ENCODE measurements around the gene STOML3.
"Not testable (repeated sequence)": the region's sequence is repeated elsewhere in the genome, so short reads cannot be mapped to it uniquely, and the experiment has no call there.

Gene STOML3, protein sequence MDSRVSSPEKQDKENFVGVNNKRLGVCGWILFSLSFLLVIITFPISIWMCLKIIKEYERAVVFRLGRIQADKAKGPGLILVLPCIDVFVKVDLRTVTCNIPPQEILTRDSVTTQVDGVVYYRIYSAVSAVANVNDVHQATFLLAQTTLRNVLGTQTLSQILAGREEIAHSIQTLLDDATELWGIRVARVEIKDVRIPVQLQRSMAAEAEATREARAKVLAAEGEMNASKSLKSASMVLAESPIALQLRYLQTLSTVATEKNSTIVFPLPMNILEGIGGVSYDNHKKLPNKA

DNA sequence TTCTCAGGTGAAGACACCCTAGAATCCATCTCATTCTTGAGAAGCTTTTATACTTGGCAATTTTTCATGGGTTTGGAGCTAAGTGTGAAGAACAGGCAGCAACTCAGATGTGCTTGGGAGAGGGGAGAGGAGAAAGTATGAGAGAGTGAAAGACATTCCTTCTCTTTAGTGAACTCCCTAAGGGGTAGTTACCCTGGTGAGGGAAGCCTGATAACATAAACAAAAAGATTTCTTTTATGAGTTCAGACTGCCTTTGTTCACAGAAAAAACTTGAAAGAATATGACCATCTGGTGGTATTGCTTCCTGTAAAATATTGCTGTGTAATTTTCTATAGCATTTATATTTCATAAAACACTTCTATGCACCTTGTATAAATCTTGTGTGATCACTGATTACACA is at the start of gene STOML3:
Gene STOML3, minus strand, starts transcription at position 139 of the 400 bp plus-strand sequence. Its CDS starts 110 bp downstream, at position 29.
- DNase-seq = no peak

DNA sequence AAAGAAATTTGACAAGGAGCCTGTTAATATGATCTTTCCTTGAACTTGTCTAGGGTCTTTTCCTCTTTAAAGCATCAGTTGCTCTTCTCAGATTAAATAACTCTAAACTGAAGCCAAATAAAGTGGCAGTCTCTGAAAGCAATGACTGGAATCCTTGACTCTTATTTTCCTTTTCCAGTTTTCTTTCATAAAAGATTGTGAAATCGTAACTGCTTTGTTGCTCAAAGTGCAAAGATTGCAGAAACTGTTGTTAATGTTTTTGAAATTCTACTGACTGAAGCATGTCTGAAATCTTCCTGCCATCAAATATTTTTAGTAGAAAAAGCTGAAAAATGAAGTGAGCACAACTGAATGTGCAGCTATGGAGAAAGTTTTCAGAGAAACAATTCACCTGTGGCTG is 49.6 kb upstream of the STOML3 start:
- DNase-seq = no peak

DNA sequence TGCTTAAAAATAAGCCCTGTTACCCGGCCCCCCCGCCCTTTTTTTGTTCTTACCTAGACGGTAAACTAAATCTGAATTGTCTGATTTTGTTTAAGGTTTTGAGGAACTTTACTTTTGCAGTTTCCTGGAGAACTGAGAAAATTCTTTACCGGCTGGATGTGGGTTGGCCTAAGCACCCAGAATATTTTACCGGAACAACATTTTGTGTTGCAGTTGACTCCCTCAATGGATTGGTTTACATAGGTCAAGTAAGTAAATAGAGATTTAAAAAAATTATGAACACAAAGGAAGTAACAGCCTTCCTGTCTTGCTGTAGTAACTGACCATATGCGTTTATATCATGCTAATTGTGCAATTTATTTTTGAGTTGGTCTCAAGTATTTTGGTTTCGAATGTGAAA is 48.4 kb upstream of the STOML3 start:
- no peak for DNase-seq

DNA sequence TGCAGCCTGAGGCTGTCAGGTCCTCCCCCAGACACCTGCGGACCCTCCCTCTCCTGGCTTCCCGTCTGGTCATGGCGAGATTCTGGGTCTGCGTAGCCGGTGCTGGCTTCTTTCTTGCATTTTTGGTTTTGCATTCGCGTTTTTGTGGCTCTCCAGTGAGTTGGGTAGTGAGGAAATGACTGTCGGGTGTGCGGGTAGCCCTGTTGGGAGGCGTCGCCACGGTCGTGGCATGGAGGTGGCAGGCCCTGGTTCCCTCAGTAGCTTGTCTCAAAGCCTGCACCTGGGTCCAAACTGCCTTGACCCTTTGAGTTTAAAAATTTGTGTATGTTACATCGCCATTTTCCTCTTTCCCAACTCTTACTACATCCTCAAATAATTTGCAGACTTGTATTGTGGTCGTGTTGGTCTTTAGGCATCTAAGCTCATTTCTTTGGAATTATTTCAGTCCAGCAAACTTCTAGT is 48.0 kb upstream of the STOML3 start:
- DNase-seq = no peak

DNA sequence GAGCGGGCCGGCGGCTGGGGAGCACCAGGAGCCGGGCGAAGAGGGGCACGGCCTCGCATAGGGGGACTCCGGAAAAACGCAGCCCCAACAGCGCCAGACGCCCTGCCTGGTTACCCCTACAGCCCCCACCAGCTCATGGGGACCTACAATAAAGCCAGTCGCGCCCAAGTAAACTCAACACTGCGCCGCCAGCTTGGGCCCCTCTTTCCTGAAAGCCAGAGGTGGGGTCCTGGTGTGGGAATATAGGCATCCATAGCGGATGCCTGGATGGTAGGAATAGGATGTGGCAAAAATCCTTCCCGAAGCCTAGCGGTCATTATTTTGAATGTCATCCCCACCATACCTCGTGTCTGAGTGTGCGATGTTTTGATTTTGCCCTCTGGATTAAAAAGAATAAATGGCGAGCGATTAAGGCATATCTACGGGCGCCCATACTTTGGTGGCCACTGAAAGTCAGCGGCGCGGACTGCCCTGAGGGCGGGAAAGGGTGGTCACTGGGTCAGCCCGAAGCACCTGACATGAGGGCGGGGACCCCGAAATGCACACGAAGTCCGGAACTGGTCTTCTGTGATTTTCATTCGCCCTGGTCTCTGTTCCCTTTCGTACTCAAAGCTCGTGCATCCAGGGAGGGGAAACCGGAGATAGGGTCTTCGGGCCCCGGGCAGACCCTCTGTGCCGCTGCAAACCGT is 47.4 kb upstream of the STOML3 start, which contains the start of the genes NHLRC3 and PROSER1:
Gene NHLRC3, plus strand, starts transcription at position 577 of the 689 bp plus-strand sequence. CDS start 184 bp downstream, outside the sequence.
Gene PROSER1, minus strand, starts transcription at position 210 of the 689 bp plus-strand sequence. CDS start 847 bp downstream, outside the sequence.
- DNase-seq = peak; percentile 70

DNA sequence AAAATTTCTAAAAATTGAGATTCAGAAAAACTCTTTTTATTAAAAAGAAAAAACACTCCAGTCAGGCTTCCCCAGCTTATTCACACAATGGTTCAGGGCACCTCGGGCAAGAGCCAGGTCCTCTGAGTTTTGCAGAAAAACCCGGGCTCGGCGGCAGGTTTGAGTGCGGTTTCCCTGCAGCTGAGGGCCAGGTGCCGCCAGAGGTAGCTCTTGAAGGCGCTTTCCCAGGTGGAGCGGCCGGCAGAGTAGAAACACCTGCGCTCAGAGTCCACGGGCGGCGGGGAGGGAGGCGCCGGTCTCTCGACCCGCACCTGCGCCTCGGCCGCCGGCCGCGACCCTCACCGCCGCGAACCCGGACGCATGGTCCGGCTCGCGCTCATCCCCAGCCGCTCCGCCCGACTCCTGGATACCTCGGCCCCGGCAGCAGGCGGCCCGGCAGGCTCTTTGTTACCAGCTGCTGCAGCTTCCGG is 46.8 kb upstream of the STOML3 start:
- no peak for DNase-seq

DNA sequence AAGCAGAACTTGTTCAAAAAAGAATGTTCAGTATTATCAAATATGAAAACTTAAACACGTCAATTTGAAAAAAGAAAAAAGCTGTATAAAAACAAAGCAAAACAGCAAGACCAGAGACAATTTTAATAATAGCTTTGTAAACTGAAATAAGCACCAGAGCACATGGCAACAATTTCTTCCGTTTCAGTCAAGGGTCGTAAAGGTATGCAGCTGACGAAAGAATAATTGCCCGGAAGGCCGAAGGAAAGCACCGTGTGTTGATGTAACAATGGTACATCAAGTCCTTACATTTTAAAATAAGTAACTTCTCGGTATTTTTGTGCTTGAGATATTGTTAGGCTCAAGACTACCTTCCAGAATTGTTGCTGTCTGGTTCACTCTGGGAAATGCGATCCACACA is 45.6 kb upstream of the STOML3 start:
- DNase-seq = no peak

DNA sequence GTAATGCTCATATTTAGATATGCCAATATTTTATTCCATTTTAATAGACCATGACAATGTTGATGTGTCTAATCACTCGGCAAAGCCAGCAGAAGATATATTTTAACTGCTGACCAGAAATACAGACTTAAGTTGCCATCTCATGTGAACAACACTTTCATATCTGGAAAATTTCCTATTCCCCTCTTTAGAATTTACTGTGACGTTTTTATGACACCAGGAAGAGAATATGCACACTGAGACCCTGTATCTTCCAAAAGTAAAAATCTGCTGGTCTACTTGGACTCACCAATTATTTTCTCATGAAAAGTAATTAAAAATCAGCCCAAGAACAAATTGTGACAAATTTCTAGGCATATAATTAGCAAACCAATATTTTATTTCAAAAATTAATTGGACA is 45.2 kb upstream of the STOML3 start:
- DNase-seq = no peak

DNA sequence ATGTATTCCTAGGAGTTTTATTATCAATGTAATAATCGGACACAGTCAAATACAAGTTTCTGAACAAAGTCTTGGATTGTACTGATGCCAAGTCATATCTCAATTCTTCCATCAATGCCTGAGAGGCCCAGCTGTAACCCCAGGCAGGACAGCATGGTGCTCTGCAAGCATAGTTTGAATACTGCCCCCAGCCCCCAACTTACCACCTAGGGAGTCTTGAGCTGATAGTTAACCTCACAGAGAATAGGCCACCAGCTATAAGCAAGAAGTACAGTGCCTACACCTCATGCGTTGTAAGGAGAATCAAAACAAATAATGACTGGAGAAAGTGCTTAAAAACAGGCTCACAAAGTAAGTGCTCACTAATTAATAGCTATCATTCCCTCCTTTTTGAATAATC is 44.6 kb upstream of the STOML3 start:
- DNase-seq = no peak

DNA sequence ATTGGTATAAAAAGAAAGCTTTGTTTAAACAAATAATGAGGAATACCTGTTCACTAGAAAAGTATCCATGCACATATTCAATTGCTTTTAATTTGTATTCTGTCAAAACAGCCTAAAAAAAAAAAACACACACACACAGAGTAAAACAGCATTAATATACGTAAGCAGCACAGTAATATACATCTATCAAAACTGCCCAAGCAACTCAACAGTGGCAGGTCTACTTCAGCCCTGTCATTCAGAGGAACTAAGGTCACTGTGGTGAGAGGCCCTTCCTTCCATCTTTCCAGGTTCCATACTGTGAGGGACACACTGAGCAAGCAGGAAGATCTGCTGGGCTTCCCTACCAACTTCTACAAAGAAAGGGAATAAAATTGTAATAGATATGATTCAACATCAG is 43.5 kb upstream of the STOML3 start:
- no peak for DNase-seq

DNA sequence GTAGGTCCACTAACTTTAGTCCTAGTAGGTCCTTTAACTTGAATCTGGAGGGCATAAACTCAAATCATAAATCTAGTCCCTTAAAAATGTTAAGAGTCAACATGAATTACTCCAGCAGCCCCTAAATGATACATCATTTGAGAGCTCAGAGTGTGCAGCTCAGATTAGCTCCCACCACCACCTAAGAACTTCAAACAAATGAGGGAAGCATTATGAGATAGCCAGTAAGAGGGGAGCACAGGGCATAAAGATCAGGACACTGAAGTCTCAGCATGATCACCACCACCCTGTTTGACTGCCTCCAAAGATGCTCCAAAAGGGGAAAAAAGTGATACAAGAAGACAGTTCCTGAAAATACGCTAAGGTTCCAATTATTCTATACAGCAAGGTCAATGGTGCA is 41.5 kb upstream of the STOML3 start:
- DNase-seq = no peak

DNA sequence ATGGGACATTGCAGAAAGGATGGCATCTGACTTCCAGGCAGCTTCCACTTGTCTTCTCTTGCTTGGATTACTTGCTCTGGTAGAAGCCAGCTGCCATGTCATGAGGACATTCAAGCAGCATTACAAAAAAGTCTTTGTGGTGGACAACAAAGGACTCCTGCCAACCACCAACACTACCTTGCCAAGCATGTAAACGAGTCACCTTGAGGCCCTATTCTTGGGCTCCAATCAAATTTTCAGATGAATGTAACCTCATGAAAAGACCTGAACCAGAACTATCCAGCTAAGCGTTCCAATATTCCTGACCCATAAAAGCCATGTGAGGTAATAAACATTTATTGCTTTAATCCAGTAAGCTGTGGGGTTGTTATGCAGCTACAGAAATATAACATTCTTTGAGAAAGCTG is 34.8 kb upstream of the STOML3 start:
- no peak for DNase-seq

DNA sequence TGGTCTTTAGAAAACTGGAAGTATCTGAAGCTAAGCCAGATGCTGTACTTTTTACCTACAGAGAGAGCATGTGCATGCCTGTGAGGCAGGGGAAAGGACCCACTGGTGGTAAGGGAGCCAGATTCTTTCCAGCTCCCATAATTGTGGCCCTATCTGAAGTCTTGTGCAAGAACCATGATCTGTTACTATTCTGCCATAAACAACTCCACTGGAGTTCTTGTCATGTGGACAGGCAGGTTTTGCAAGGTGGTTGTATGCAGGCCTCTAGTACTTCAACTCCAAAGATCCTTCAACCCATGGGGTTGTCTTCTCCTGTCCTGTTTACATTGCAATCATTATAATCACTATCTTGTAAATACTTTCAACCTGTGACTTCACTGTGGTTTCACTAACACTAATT is 33.1 kb upstream of the STOML3 start:
- no peak for DNase-seq

DNA sequence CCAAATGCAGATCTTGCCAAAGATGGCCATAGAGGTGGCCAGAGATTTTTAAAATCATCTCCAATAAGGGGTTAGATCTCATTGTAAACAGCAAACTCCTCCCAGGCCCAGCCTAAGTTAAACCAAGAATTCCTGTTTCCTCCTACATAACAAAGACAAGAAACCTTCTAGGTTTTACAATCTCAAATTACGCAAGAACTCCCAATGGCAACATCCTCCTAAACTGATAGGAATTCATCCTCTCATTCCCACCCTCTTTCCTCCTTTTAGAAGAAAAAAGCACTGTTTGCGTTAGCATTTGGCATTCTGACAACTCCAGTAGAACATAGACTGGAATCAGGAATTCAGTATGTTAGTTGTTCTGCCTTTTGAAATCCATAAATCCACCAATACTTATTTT is 32.7 kb upstream of the STOML3 start:
- DNase-seq = no peak

DNA sequence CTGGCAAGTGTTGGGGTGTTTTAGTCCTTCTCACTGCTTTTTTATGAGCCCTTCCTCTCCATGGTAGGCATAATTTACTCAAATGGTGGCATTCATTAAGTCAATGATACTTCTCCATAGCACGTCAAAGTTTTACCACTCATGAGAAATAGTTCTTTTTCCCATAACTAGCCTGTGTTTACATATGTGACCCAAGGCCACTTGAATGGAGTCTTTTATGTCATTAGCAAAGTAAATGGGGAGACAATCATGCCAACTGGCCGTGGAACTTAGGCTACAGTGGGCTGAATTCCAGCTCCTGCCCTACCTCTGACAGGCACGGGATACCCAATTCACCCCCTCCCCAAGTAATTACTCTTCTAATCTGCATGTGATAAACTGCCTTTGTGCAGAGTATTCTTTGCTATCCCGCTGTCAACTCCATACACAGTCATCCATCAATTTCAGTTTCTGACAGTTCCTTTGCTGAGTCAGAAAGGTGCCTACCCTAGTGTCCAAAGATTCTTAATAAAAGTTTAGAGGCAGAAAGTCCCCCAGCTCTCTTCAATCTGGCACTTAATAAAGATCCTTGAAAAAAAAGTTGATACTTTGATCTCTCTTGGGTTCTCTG is 30.3 kb upstream of the STOML3 start:
- DNase-seq = no peak

DNA sequence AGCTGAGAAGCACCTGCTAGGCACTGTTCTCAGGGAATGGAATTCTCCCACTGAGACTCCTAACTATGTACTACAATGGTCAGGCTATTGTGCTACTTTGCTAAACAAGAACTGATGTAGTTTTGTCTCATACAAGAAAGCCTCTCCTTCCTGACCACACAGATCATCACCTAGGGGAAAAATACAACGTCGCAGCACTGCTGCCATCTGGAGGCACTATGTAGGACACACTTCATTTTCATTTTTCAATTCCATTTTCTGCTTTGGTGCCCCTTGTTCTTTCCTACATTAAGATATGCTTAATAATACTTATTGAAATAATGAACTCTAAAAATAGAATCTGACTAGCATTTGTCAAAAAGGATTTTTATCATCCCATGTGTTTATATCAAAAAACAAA is 26.2 kb upstream of the STOML3 start:
- no peak for DNase-seq

DNA sequence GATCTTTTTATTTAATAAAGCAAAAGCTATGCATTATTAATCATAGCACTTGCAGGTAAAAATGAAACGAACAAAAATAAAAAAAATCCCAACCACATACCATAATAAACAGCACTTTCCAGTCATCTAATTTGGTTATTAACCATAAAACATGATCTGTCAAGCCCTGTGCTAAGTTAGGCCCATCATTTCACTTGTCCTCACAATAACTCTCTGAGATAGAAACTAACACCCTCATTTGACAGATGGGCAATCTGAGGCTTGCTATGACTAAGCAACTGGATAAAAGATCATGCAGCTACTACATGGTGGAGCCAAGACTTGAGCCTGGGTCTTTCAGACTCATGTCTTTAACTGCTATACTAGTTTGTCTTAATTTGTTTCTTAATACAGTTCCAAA is 25.5 kb upstream of the STOML3 start:
- DNase-seq = no peak

DNA sequence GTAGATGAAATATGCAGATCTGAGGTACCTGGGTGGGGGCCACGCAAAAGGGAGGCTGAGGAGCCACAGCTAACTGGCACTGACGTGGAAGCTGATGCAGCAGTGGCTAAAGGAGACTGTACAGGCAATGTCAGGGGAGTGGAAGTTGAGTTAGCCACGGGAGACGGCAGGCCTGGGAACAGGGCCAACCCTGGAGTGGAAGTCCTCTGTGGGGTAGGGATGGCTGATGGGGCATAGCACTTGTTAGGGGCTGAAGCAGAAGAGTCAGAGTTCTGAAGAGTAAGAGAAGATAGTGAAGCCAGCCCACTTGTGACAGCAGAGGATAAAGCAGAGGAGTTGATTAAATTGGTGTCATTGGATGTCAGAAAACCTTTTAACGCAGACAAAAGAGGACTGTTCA is 22.8 kb upstream of the STOML3 start:
- no peak for DNase-seq

DNA sequence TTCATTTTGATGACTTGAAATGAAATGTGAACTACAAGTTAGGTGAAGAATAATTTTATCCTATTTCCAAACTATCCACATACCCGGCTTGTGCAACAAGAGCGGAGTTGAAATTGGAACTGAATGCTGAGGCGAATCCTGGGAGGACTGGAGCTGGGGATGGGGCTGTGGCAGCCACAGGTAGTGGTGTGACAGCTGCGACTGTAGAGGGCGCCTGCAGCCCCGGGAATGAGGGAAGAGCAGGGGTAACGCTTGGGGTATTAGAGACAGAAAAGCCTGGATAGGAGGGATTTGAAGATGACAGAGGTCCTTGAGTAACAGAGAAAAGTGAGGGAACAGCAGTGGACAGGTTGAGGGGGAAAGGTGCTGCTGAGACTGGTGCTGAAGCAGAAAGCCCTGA is 22.0 kb upstream of the STOML3 start:
- DNase-seq = no peak

DNA sequence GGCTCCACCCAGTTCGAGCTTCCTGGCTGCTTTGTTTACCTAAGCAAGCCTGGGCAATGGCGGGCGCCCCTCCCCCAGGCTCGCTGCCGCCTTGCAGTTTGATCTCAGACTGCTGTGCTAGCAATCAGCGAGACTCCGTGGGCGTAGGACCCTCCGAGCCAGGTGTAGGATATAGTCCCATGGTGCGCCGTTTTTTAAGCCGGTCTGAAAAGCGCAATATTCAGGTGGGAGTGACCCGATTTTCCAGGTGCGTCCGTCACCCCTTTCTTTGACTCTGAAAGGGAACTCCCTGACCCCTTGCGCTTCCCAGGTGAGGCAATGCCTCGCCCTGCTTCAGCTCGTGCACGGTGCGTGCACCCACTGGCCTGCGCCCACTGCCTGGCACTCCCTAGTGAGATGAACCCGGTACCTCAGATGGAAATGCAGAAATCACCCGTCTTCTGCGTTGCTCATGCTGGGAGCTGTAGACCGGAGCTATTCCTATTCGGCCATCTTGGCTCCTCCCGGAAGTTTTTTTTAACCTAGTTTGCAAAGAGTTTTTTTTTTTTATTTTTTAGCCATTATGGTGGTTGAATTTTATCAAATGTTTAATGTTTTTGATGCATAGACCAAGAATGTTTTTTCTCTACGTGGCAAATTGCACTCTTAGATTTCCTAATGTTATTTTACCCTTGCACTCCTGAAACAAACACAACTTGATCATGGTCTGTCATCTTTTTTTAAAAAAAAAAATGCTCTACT is 15.9 kb upstream of the STOML3 start:
- not testable (repeated sequence) for DNase-seq

DNA sequence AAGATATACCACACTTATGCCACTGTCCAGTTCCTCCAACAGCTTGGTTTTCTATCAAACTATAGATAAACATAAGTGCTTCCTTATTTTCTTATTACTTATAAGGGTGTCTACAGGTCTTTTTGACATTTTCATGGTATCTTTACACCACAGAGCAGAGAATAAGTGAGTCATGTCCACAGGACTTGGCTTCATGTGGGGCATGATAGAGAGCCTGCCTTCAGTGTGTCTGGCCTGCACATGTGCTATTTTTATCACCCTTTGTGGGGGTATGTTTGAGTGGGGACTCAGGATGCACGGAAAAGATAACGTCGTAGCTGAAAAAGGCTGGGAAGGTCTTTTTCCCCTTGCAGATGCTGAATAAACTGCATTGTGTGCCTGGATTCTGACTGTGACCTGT is 8.1 kb upstream of the STOML3 start:
- DNase-seq = no peak

DNA sequence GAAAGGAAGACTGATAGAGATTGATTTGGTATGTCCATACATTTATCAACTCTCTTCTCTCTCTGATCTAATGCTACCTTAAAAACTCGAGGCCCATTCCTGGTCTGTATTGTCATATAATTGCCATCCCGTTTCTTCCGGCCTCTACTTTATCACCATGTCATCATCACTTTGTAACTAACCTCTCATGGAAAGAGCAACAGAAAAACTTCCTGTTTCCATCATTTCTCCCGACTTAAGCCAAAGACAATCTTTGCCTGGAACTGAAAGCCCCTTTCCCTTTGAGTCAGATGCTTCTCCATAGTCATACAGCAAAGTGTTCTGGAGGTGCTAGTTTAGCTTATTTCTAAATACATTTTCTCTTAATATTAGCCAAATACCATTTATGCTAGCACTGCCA is 2.8 kb upstream of the STOML3 start:
- DNase-seq = no peak

DNA sequence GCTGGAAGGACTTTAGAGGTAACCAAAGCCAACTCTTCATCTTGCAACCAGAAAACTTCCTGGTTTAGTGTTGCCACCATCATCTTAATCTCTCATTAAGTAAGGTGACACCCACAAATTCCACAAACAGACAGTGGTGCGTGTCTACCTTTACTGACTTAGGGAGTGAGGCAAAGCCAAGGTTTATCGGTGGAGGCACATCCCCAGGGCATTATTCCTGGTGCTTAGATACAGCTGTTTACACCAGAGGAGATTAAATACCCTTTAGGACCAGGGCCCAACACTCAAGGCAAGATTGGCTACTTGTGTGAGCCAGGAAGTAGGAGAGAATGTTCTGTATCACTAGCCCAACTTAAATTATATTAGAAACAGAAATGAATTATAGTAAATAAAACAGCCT is 9.5 kb downstream of the STOML3 start:
- DNase-seq = no peak

Data from NCI-H2029 treated with DMSO at 0.1 percent for 48 hours (cell line).